ENCODE measurements around the gene SNX8.

Gene SNX8

GRCh38 chr7:2202361-2202761, 111.9 kb downstream of the SNX8 start:
- no peak for TF ChIP-seq CTCF (IDR thresholded peaks at IDR 0.05; ENCODE audit: low read depth, low read length)

More at GRCh38 chr7:2202361-2202761, 111.9 kb downstream of the SNX8 start:
- no peak overlapping the region for H3K4me3 ChIP-seq (ENCODE audit: low read depth, low read length)

Measured in WI38 (cell line).